SK-N-SH (cell line): Measurements from ENCODE around the gene SHISA4. TPM values are rescaled to one million over a fixed set of nuclear protein-coding genes. Genes with fewer than 3 reads are reported as not detected.

Experiments used
- CTCF ChIA-PET: fragments of 300-600, 350-600 bp; formaldehyde crosslinking; extraction: SDS; loops from one replicate; lab custom pipeline; 2021; lab: Yijun Ruan, JAX
- POLR2A ChIA-PET: fragments of 350-600 bp; sonication (Branson Sonifier 250); formaldehyde crosslinking; extraction: SDS; loops from one replicate; lab custom pipeline; 2020; ENCODE audit warnings: antibody characterized with exemption, inconsistent platforms; lab: Yijun Ruan, JAX
- DNase-seq: peaks from one replicate; pipeline ENCODE4 v3.0.0; 2012
- H2AFZ ChIP-seq: fragments of 200-600 bp; sonication (generic); 2 replicates; pipeline ENCODE4 v1.8.1; 2016; ENCODE audit warnings: antibody characterized with exemption, mild to moderate bottlenecking, low read depth
- H3F3A ChIP-seq: fragments of 200-600 bp; sonication (generic); replicated peaks from 2 replicates; pipeline ENCODE3; 2016; ENCODE audit warnings: antibody characterized with exemption, mild to moderate bottlenecking; ENCODE audit not compliant: insufficient read depth
- H3K27ac ChIP-seq, 2 experiments: fragments of 200-500 bp in 1 of 2; fragments of 200-600 bp in 1 of 2; sonication (Bioruptor generic) in 1 of 2; sonication (generic), shearing (Covaris generic) in 1 of 2; 2 replicates each; pipeline versions ENCODE4 v1.5.1 to v1.6.1; 2014 to 2016; ENCODE audit warnings: low read depth in 2 of 2, inconsistent platforms in 1 of 2, low read length in 1 of 2, mild to moderate bottlenecking in 1 of 2, mixed read lengths in 1 of 2
- H3K27me3 ChIP-seq: fragments of 200-600 bp; sonication (generic), shearing (Covaris generic); 2 replicates; pipeline ENCODE4 v1.6.1; 2016; ENCODE audit warnings: mixed run types; ENCODE audit not compliant: insufficient read depth
- H3K36me3 ChIP-seq, 2 experiments: fragments of 200-500 bp in 1 of 2; fragments of 200-600 bp in 1 of 2; sonication (Bioruptor generic) in 1 of 2; sonication (generic) in 1 of 2; replicated peaks in 1 of 2; 2 replicates each; pipeline versions ENCODE3 to v1.5.1; 2014 to 2016; ENCODE audit warnings: low read length in 1 of 2, mild to moderate bottlenecking in 1 of 2; ENCODE audit not compliant: insufficient read depth in 2 of 2, control insufficient read depth in 1 of 2
- H3K4me1 ChIP-seq, 2 experiments: fragments of 200-500 bp in 1 of 2; fragments of 200-600 bp in 1 of 2; sonication (Bioruptor generic) in 1 of 2; sonication (generic), shearing (Covaris generic) in 1 of 2; 2 replicates each; pipeline versions ENCODE4 v1.5.1 to v1.6.1; 2014 to 2016; ENCODE audit warnings: low read depth in 1 of 2, low read length in 1 of 2, mixed run types in 1 of 2; ENCODE audit not compliant: insufficient read depth in 2 of 2, control insufficient read depth in 1 of 2
- H3K4me2 ChIP-seq: fragments of 200-600 bp; sonication (generic), shearing (Covaris generic); 2 replicates; pipeline ENCODE4 v1.6.1; 2017; ENCODE audit warnings: mixed run types
- H3K4me3 ChIP-seq, 2 experiments: fragments of 200-500 bp in 1 of 2; fragments of 200-600 bp in 1 of 2; sonication (Bioruptor generic) in 1 of 2; sonication (generic), shearing (Covaris generic) in 1 of 2; 2 replicates each; pipeline versions ENCODE4 v1.5.1 to v1.8.1; 2014 to 2016; ENCODE audit warnings: low read depth in 2 of 2, inconsistent platforms in 1 of 2, low read length in 1 of 2, mild to moderate bottlenecking in 1 of 2, mixed read lengths in 1 of 2, moderate library complexity in 1 of 2
- H3K79me2 ChIP-seq: fragments of 200-600 bp; sonication (generic); 2 replicates; pipeline ENCODE4 v1.8.1; 2017; ENCODE audit warnings: mild to moderate bottlenecking; ENCODE audit not compliant: insufficient read depth
- H3K9ac ChIP-seq: fragments of 200-600 bp; sonication (generic); 2 replicates; pipeline ENCODE4 v1.6.1; 2017; ENCODE audit warnings: mixed run types
- H3K9me2 ChIP-seq: fragments of 200-600 bp; sonication (generic); 2 replicates; pipeline ENCODE4 v1.6.1; 2017; ENCODE audit warnings: mixed run types
- H3K9me3 ChIP-seq: fragments of 200-600 bp; sonication (generic); 2 replicates; pipeline ENCODE4 v1.6.1; 2017; ENCODE audit warnings: mixed run types, mild to moderate bottlenecking, moderate library complexity
- H4K20me1 ChIP-seq: fragments of 200-600 bp; sonication (generic); 2 replicates; pipeline ENCODE4 v1.6.1; 2017; ENCODE audit warnings: mild to moderate bottlenecking, mixed run types; ENCODE audit not compliant: insufficient read depth
- EP300 ChIP-seq, 2 experiments: IDR thresholded peaks; 2 replicates each; pipeline versions ENCODE4 v1.4.0 to v1.6.1; 2012; ENCODE audit warnings: borderline replicate concordance in 1 of 2, low read depth in 1 of 2, low read length in 1 of 2
- EZH2phosphoT487 ChIP-seq: fragments of 200-600 bp; sonication (generic); IDR thresholded peaks from 2 replicates; pipeline ENCODE4 v1.6.1; 2017; ENCODE audit warnings: low read depth, mixed run types, mild to moderate bottlenecking, antibody characterized with exemption, moderate library complexity, borderline replicate concordance
- GABPA ChIP-seq: IDR thresholded peaks from 2 replicates; pipeline ENCODE4 v1.4.0; 2012; ENCODE audit warnings: low read depth, mild to moderate bottlenecking
- IRF3 ChIP-seq: fragments of 150-350 bp; IDR thresholded peaks from 2 replicates; pipeline ENCODE4 v1.6.1; 2016; ENCODE audit warnings: mild to moderate bottlenecking, low read depth, low read length
- JUND ChIP-seq: IDR thresholded peaks from 2 replicates; pipeline ENCODE4 v1.4.0; 2012
- MXI1 ChIP-seq: IDR thresholded peaks from 2 replicates; pipeline ENCODE4 v1.6.1; 2012; ENCODE audit warnings: mild to moderate bottlenecking, low read depth, low read length, improper control_type of control experiment
- PBX3 ChIP-seq: IDR thresholded peaks from 2 replicates; pipeline ENCODE4; 2012
- POLR2AphosphoS5 ChIP-seq: IDR thresholded peaks from 2 replicates; pipeline ENCODE4 v1.6.1; 2012; ENCODE audit warnings: low read depth, low read length
- RCOR1 ChIP-seq: fragments of 150-350 bp; IDR thresholded peaks from 2 replicates; pipeline ENCODE4 v1.6.1; 2017; ENCODE audit warnings: antibody characterized with exemption, low read length
- RXRA ChIP-seq: IDR thresholded peaks from 2 replicates; pipeline ENCODE4 v1.4.0; 2012; ENCODE audit warnings: low read depth, mild to moderate bottlenecking, borderline replicate concordance
- TEAD4 ChIP-seq: IDR thresholded peaks from 2 replicates; pipeline ENCODE4 v1.4.0; 2012; ENCODE audit warnings: mild to moderate bottlenecking, borderline replicate concordance; ENCODE audit not compliant: insufficient read depth
- YY1 ChIP-seq: IDR thresholded peaks from 2 replicates; pipeline ENCODE4 v1.4.0; 2012; ENCODE audit warnings: low read depth, mild to moderate bottlenecking
- ZBTB33 ChIP-seq: IDR thresholded peaks from 2 replicates; pipeline ENCODE4 v1.4.0; 2012; ENCODE audit warnings: low read depth, borderline replicate concordance
- WGBS: methylation state at CpG from one replicate; pipeline ENCODE4 v1.1.6; 2017; ENCODE audit warnings: low lambda C conversion rate; 5-methylcytosine and 5-hydroxymethylcytosine counted together
- polyA plus RNA-seq, 3 experiments: library from polyadenylated mRNA; depleted of rRNA; stranded (reverse); fragments of >200 nt; gene quantifications; 2 replicates each; pipeline ENCODE4 v1.2.3, GENCODE V29; 2012

SHISA4 gene
- polyA plus RNA-seq, 1 of the 3 experiments (the other 2 are of a cell fraction): 42.1 TPM

GRCh38 chr1:201887116-201887866 lies 1.4 kb upstream of the SHISA4 start (continued):
- no peak for TF ChIP-seq POLR2AphosphoS5

GRCh38 chr1:201889090-201889968 lies 631 bp downstream of the SHISA4 start:
- DNase-seq: no peak
- H3K9ac ChIP-seq: peak overlapping the region; percentile 80
- H2AFZ ChIP-seq: peak overlapping the region; percentile 87
- ChIA-PET CTCF (interaction anchor here (1.0 to 14.7 kb wide), 8 partner anchors 14 to 120 kb away, joined by 3 to 344 read pairs (median 4); partner anchors contain the start of gene RNPEP), POLR2A (interaction anchor here (0.8 to 1.3 kb wide), 3 partner anchors 8 to 255 kb away, joined by 3 read pairs; no protein-coding TSS in a partner anchor)
- H3K4me1 ChIP-seq: peaks cover 19 to 27% of the 10 kb centered on the region in 2 experiments; a peak in 3 of 4 replicates
- TF ChIP-seq IRF3 (no peak), YY1 (no peak), RCOR1 (no peak), JUND (no peak), GABPA (no peak), ZBTB33 (no peak), POLR2AphosphoS5 (no peak), MXI1 (no peak), RXRA (no peak), TEAD4 (no peak), EP300 (IDR thresholded peaks at IDR 0.05; ENCODE audit: borderline replicate concordance in 1 of 2, low read depth in 1 of 2, low read length in 1 of 2) (no peak), PBX3 (no peak), EZH2phosphoT487 (no peak)
- H4K20me1 ChIP-seq: no peaks in the 10 kb centered on the region
- H3F3A ChIP-seq: peaks cover 5% of the 10 kb centered on the region
- peak overlapping the region; percentile 70 to 89 for H3K4me3 ChIP-seq
- H3K9me2 ChIP-seq: no peaks in the 10 kb centered on the region
- peak overlapping the region; percentile 92 for H3K4me2 ChIP-seq
- 43% methylated on average over 23 of the region's 33 CpGs for WGBS
- H3K27ac ChIP-seq: peak overlapping the region in 1 of 2 experiments; percentile 76; a peak in 3 of 4 replicates
- H3K9me3 ChIP-seq: no peaks in the 10 kb centered on the region
- H3K36me3 ChIP-seq: peaks cover 0 to 2% of the 10 kb centered on the region in 2 experiments
- no peaks in the 10 kb centered on the region for H3K27me3 ChIP-seq
- H3K79me2 ChIP-seq: no peaks in the 10 kb centered on the region
